SK-N-SH (cell line): ENCODE data around the gene IL17B.

Experiments
- CTCF ChIP-seq: fragments of 200-600 bp; sonication (generic); IDR thresholded peaks from 2 replicates; pipeline ENCODE4 v1.6.1; 2017; ENCODE audit warnings: antibody characterized with exemption, mild to moderate bottlenecking, moderate library complexity
- RAD21 ChIP-seq: IDR thresholded peaks from 2 replicates; pipeline ENCODE4 v1.6.1; 2012; ENCODE audit warnings: mild to moderate bottlenecking, low read length
- REST ChIP-seq: IDR thresholded peaks from 2 replicates; pipeline ENCODE4 v1.6.1; 2012; ENCODE audit warnings: mild to moderate bottlenecking, low read depth, low read length, moderate library complexity
- TF ChIP-seq, protein P1 (sequence below): IDR thresholded peaks from 2 replicates; pipeline ENCODE4 v1.4.0; 2012; ENCODE audit warnings: low read depth, borderline replicate concordance
- TF ChIP-seq, protein P2 (sequence below): IDR thresholded peaks from 2 replicates; pipeline ENCODE4; 2012

DNA sequence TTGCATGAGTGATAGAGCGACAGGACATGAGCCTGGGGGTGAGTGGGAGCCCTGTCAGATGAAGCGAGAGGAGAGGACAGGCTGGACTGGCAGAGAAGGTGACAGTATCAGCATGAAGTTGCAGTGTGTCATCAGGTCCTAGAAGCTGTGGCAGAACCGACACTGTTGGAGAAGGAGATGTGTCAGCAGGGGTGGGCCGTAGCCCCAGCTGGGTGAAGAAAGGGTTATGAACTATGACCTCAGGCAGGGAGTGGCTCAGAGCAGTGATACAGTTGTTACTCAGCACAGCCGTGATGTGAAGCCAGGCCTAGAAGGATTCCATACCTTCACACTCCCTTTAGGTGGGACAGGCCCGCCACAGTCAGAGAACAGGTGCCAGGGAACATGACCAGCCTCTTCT is 13.7 kb downstream of the IL17B start:
- TF ChIP-seq CTCF (no peak), RAD21 (no peak), REST (no peak)
- TF ChIP-seq, protein P1, sequence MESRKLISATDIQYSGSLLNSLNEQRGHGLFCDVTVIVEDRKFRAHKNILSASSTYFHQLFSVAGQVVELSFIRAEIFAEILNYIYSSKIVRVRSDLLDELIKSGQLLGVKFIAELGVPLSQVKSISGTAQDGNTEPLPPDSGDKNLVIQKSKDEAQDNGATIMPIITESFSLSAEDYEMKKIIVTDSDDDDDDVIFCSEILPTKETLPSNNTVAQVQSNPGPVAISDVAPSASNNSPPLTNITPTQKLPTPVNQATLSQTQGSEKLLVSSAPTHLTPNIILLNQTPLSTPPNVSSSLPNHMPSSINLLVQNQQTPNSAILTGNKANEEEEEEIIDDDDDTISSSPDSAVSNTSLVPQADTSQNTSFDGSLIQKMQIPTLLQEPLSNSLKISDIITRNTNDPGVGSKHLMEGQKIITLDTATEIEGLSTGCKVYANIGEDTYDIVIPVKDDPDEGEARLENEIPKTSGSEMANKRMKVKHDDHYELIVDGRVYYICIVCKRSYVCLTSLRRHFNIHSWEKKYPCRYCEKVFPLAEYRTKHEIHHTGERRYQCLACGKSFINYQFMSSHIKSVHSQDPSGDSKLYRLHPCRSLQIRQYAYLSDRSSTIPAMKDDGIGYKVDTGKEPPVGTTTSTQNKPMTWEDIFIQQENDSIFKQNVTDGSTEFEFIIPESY, result no peak
- TF ChIP-seq, protein P2, sequence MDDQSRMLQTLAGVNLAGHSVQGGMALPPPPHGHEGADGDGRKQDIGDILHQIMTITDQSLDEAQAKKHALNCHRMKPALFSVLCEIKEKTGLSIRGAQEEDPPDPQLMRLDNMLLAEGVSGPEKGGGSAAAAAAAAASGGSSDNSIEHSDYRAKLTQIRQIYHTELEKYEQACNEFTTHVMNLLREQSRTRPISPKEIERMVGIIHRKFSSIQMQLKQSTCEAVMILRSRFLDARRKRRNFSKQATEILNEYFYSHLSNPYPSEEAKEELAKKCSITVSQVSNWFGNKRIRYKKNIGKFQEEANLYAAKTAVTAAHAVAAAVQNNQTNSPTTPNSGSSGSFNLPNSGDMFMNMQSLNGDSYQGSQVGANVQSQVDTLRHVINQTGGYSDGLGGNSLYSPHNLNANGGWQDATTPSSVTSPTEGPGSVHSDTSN, result no peak
